IPS DF 19.7 (cell line): Measurements from ENCODE around the gene EXOC3.
"Not testable (repeated sequence)": the region's sequence is repeated elsewhere in the genome, so short reads cannot be mapped to it uniquely, and the experiment has no call there.

Source experiments
- DNase-seq: peaks from one replicate; pipeline ENCODE4 v3.0.0-alpha.2; 2013; ENCODE audit warnings: low read depth, low spot score

Gene EXOC3

DNA sequence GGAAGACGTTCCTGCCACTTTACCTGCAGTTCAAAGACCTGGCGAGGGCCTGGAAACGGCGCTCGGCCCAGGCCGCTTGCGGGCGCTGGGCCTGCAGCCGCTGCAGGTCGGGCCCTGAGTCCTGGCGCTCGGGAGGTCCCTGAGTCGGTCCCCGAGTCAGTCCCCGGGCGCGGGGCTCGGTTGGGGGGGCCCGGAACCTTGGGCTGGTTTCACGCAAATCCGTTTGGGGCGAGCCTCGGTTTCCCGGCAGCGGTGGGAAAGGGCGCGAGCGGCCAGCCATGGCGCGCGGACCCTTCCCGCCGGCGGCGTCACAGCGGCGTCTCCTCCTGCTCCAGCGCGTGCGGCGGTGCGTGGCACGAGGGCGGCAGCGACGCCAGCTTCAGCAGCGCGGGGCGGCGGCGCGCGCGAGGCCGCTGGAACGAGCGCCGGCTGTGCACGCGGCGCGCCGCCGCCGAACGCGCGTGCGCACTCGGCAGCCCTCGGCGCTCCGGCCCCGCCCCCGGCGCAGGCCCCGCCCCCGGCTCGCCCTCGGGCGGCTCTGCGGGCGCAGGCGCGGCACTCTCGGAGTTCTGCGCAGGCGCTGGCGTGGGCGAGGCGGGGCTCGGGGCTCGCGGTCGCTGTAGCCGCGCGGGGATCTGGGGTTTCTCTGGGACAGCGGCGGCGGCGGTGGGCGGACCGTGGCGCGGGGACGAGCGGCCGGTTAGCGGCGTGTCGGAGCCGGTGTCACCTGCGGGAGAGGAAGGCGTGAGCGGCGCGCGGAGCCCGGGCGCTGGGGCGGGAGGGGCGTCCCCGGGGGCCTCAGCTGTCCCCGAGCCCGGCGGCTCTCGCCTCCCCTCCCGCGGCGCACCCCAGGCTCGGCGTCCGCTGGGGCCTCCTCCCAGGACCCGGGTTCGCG, 29.9 kb downstream of the EXOC3 start:
- peak; percentile 20 for DNase-seq

DNA sequence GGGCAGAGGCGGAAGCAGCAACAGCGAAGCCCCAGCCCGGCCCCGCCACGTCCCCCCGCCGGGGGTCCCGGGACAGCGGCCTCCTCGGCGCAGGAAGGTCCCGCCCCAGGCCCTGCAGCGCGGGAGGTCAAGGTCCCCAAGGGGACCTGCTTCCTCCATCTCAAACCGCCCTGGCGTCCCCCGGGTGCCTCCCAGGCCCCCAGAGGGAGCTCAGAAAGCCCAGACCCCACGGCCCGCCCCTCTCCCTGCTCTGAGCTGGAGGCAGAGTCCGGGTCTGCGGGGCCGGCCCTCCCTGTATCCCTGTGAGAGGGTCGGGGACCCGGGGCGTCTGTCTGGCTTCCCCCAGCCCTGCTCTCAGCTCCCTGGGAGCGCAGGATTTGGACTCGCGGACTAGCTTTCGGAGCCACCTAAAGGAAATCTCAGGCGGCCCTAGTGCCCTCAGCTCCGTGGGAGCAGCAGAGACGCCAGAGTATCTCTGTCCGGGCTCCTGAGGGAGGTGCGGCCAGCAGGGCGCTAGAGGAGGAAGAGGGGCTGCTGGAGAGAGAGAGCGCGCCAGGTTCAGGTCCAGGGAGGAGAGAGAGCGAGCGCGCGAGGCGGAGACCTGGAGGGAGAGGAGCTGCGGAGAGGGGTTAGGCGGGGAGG, 30.7 kb downstream of the EXOC3 start:
- DNase-seq: no peak

DNA sequence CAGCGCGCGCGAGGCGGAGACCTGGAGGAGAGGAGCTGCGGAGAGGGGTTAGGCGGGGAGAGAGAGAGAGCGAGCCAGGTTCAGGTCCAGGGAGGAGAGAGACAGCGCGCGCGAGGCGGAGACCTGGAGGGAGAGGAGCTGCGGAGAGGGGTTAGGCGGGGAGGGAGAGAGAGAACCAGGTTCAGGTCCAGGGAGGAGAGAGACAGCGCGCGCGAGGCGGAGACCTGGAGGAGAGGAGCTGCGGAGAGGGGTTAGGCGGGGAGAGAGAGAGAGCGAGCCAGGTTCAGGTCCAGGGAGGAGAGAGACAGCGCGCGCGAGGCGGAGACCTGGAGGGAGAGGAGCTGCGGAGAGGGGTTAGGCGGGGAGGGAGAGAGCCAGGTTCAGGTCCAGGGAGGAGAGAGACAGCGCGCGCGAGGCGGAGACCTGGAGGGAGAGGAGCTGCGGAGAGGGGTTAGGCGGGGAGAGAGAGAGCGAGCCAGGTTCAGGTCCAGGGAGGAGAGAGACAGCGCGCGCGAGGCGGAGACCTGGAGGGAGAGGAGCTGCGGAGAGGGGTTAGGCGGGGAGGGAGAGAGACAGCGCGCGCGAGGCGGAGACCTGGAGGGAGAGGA, 31.4 kb downstream of the EXOC3 start:
- not testable (repeated sequence) for DNase-seq

DNA sequence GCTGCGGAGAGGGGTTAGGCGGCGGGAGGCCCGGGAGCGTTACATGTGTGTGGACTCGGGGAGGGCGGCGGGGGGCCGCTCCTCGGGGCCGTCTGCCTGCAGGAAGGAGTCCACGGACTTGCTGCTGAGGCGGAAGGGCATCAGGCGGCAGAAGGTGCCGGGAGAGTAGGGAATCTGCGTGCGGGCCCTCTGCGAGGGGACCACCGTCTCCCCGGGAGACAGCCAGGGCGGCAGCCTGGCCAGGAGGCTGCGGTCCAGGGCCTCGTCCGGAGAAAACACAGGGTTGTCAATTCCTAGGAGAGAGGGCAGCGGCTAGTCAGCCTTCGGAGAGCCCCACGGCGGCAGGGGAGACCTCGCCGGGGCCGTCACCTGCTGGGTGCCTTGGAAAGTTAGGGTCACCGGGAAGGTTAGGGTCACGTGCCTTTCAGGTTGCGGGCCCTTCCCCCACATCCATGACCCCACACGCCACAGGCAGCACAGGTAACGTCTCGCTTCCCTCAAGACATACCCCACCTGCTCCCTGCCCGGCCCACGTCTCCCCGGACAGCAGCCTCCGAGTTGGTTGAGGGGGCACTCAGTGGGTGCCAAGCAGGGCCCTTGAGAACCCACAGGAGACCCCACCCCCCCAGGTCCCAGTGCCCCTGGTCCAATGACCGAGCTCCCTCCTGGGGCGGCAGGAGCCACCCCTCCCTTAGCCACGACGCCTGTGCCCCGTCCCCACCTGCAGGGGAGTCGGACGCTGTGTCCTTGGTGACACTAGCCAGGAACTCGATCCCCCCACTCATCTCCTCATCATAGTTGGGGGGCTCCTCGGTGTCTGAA, 32.1 kb downstream of the EXOC3 start:
- DNase-seq: no peak

DNA sequence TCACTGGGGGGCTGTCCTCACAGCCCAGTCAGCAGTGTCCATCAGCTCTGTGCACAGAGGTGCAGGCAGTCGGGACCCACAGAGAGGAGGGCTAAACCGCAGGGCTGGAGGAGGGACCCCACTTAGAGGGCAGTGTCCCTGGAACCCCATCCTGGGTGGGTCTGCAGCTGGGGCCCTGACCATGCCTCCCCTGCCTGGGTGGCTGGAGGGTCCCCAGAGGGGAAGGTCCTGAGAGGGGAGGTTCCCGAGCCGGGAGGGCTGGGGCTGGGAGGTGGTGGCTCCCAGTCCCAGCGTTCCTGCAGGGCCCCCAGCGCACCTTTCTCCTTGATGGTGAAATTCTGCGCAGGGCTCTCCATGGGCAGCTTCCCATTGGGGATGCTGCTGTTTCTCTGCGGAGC, 32.7 kb downstream of the EXOC3 start:
- DNase-seq: no peak

DNA sequence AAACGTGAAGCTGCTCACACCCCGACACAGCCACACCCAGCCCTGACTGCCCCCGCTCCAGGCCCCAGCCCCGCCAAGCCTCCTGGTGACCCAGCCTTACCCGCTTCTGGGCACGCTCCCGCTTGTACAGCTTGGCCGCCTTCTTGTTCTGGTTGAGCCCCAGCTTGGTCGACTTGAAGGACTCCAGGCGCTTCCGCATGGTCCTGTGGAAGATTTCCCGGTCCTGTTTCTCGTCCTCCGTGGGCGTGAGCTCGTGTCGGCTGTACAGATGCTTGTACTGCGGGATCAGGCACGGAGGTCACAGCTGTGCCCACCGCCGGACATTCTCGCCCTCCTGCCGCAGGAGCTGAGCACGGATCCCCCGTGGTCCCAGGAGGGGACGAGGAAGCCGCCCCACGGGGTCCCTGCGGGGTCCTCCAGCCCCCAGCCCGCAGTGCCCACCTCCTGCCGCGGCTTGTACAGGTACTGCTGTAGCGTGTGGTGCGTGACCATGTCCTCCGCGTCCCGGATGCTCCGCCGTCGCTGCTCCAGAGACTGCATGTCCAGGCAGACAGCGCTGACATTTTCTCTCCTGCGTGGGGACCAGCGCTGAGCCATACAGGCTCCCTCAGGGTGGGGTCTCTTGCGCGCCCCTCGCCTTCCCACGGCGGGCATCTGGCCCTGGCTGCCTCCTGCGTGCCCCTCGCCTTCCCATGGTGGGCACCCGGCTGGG, 33.3 kb downstream of the EXOC3 start:
- no peak for DNase-seq

DNA sequence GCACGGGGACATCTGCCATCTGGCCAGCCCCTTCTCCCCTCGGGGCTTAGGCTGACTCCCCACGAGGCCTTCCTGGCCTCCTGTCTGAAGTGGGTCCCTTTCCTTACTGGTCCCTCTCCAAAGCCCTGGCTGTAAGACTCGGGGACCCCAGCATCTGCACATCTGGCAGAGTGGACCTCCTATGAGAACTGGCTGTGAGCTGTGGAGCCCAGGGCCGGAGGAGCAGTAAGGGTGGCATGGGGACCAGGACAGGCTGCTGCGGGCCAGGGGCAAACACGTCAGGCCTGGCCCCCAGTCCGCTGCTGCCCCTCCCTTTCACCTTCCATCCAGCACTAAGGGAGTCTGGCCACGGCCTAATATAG, 33.8 kb downstream of the EXOC3 start:
- no peak for DNase-seq

DNA sequence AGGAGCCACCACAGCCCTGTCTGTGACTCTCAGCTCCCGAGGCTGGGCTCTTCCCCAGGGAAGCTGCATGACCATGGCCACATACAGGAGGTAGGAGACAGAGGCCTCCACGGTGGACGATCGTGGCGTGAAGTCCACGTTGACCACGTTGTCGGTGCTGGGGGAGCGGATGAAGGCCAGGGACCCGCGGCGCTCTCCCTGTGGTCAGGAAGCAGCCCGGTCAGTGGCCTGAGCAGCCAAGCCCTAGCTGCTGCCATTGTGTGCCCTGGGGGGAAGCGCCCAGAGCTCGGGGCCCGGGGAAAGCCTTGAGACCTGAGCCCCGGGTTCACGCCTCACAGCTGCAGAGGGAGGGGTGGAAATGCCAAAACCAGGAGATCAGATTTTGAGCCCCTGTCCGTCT, 34.3 kb downstream of the EXOC3 start:
- DNase-seq: no peak

DNA sequence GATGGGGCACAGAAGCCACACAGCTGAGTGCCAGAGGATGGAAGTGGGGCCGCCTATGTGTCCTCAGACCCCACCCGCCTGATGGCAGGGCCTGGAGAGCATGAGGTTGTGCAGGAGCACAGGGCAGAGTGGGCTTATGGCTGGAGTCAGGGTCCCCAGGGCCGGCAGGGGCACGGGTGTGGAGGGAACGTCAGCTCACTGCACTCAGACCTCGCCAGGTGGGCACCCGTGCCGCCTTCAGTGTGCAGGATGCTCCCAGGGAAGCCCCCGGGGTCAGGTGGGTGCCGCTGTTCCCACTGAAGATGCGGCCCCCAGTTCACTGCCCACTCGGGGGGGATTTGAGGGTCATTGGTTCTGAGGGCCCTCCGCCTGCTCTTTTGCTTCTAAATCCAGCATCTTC, 34.9 kb downstream of the EXOC3 start:
- no peak for DNase-seq

DNA sequence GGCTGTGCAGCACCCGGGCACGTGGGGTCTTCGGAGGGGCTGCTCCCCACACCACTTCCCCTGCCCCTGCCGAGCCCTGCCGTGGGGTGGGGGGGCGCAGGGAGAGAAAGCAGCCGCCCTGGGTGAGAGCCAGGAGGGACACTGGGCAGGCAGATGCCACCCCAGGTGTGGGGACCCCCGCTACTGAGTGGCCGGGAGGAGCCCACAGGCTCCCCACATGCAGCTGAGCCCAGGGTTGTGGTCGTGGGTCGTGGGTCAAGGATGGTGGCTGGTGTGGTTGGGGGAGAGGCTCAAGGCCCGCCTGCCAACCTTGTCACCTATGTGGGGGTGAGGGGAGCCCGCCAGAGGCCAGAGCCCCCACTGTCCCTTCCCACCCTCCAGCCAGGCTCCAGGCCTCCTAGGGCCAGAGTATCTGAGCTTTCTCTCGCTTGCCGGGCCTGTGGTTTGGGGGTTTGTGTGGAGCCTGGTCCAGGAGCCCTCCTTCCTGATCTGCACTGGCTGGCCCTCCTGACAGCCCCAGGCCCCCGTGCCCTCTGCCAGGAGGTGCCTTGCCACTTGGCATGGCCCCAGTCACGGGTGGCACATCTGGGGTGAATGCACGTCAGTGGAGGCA, 35.5 kb downstream of the EXOC3 start:
- no peak for DNase-seq

DNA sequence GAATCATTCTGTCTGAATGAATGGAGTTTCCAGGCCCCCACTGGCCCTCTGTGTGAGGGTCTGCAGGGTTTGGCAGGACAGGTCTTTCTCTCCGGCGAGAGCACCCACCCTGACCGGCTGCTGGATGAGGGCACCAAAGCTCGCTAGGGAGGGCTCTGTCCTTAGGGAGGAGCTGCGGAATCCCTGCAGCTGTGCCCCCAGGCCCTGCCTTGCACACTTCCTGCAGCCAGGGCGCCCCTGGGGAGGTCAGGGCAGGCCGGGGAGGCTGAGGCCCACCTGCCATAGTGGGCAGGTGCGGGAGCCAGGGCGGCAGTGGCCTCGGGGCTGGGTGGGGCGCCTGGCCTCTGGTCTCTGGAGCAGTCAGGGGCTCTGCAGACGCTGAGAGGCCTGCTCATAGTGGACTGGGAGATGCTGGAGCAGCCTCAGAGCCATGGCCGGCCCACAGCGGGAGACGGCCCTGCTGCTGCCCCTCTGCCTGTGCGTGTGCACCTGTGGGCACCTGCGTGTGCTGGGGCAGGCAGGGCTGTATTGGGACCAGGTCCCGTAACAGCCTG, 36.1 kb downstream of the EXOC3 start:
- DNase-seq: no peak

DNA sequence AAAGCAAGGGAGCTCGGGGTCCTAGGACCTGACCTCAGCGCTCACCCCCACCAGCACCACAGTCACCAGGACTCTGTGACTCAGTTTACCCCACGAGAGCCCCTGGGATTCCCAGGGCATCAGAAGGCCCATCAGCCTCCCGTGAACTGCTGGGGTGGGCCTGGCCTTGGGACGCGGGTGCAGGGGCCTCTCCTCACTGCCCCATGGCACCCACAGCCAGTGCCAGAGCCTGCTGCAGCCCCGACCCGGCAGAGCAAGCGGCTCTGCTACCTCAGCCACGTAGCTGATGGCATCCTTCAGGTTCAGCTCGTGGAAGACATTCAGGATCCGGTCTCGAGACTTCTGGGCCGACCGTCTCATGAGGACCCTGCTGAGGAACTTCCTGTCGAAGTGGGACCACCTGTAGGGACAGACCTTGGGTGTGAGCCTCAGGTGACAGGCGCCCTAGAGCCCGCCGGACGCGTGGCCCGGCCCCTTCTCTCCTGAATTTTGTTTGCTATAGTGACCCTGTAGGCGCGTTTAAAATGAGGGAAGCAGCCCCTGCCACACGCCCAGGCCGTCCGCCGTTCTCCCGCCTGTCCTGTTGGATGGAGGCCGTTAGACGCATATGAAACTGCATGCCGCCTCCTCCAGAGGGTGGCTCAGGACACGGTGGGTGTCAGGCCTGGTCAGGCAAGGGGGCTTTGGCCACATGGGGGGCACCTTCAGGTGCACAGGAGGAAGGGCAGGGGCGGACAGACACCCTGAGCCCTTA, 36.8 kb downstream of the EXOC3 start:
- no peak for DNase-seq

DNA sequence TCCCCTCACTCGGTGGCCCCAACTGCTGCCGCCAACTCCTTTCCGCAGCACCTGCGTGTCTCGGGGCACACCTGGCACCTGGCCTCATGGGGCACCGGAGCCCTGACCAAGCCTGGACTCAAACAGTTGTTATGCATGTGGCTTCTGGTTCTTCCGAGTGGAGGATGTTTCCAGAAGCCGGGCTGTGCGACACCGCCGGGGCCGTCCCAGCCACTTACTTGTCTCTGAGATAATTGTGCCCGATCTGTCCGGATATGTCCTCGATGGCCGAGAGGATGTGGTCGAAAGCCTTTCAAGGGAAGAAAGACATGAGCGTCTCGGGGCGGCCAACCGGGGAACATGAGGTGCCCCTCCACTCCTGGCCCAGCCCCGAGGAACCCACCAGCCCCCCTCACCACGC, 38.4 kb downstream of the EXOC3 start:
- DNase-seq: no peak

DNA sequence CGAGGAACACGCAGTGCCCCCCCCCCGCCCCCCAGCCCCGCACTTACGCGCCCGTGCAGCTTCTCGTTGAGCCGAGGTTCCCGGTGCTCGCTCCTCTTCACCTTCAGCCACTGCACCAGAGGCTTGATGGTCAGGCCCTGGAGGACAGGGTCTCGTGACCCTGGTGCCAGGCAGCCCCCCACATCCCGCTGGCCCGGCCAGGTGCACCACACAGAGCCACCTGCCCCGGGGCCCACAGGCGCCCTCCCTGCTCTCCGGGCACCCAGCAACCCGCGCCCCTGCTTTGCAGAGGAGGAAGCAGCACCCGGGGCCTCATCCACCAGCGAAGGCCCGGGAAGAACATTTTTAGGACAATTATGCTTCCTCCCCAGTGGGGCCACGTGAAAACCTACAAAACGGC, 39.0 kb downstream of the EXOC3 start:
- no peak for DNase-seq

DNA sequence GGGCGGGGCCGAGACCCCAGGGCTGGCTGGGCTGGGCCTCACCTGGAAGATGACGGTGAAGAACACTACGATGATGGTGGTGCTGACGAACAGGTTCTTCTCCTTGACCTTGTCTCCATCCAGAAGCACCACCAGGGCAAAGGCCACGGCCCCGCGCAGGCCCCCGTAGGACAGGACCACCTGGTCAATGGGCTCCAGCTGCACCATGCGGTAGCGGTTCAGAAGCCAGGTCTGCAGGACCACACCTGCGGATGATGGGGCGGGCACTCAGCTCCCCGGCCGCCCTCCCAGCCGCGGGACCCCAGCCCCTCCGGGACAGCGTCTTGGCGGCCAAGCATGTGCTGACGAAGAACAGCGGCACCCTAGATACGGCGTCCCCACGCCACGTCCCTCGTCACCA, 39.5 kb downstream of the EXOC3 start:
- DNase-seq: no peak

DNA sequence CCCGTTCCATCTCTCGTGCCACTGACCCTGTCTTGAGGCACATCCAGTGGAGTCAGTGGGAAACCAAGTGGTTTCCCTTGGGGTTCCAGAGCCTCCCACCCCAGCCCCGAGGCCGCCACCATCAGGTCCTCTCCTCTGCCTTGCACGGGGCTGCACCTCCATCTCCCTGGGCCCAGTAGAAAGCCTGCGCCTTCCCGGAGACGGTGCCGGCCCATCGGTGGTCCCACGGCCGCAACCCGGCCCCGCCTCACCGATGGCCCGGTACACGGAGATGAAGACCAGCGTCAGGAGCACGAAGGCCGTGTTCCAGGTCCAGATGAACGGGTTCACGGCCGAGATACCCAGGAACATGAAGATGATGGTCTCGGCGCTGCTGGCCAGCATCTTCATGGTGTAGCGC, 40.0 kb downstream of the EXOC3 start:
- no peak for DNase-seq

DNA sequence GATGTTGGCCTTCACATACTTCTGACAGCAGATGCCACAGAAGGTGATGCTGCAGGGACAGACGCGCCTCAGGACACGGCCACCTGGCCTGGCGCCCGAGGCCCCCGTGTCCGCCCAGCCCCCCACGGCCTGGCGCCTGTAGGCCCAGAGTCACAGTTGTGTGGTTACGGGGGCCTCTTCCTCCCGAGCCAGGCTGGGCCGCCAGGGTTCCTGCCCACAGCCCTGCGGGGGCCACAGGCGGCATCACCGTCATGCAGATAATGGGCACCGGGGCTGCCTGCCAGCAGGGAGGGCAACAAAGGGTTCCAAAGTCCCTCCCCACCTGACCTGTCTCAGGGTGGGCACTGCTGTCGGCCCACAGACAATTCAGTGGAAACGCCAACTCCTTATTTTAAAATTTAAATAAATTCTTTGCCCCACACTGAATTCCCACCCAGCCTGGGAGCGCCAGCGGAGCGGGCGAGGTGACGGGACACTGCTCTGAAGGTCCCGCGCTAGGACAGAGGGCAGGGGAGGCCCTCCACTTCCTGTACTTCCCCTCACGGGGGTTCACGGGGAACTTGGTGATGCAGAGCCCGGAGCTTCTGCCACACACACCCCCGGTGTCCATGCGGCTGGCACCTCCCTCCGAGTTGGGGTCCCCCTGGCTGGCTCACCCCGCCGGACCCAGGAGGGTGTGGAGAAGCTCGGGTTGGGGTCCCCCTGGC, 40.6 kb downstream of the EXOC3 start:
- no peak for DNase-seq

DNA sequence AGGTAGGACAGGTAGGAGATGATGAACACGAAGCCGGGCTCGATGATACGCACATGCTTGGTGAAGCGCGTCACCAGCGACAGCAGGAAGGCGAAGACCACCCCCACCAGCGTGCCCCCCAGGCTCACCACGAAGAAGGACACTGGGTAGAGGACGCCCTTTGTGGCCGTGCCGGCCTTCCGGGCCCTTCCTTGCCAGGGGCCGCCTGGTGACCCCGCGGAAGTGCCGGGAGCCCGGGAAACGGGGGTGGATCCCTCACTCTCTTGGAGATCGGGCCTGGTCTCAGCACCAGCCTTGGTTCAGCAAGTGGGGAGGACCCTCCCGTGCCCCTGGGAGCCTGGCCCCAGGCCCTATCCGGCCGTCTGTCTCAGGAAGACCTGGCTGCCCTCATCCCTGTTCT, 41.6 kb downstream of the EXOC3 start:
- no peak for DNase-seq
